ENCODE measurements around the gene FBXL22.

FBXL22 gene, protein sequence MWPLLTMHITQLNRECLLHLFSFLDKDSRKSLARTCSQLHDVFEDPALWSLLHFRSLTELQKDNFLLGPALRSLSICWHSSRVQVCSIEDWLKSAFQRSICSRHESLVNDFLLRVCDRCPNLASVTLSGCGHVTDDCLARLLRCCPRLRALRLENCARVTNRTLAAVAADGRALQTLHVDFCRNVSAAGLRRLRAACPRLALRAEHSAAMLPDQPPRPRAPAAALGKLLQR

GRCh38 chr15:63597038-63597790 lies at the start of gene FBXL22:
Gene FBXL22 (plus strand): TSS chr15:63597387. CDS start chr15:63597393, 6 bp downstream.
- DNase-seq: peak; percentile 72

DNA sequence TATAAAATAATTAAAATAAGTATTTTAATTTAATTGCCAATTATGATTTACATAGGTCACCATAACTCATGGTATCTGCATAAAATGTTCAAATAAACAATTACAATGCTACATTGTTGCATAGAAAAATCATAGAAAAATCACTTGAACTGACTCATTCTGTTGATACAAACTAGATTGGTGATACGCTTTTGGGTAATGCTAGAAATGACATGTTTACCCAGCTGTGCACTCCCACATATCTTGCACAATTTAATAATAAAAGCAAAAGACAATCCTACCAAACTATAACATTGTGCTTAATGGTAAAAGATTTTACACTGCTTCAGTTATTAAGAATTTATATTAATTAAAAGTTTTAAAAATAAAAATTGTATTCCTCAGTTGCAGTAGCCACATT lies 45.8 kb upstream of the FBXL22 start:
- DNase-seq: no peak

DNA sequence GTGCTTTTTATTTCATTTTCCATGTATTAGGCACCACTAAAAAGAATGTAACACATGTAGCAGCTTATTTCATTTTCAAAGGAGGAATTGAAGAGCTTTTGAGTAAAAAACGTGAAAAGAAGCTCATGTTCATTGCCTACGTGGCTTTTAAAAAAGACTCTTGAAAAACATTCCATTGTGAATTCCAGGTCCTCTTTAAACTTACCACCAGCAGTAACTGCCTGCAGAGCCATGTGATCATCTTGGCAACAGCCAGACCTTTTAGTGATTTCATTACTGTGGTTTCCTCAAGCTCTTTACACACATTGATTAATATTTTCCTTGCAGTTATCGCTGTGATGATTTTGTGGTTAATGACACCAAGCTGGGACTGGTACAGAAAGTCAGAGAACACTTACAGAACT lies 43.8 kb upstream of the FBXL22 start:
- peak; percentile 28 for DNase-seq

- DNase-seq: no peak
These were observed 42.8 kb upstream of the FBXL22 start for GRCh38 chr15:63554337-63554927.

DNA sequence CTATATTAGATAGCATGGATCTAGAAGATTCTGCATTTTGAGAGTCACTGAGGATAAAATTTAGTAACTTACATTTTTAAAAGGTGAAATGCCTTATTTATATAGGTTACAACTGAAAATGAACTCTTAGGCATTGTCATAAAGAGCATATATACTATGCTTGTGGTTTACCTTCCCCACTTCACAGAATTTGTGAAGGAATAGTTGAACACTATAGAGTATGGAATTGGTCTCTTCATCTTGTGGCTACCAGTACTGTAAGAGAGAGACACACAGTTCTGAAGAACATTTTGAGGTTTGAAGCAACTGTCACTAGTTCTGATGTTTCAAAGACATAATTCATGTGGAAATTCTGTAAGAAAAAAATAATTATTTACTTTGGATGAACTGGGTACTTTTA lies 41.7 kb upstream of the FBXL22 start:
- no peak for DNase-seq

DNA sequence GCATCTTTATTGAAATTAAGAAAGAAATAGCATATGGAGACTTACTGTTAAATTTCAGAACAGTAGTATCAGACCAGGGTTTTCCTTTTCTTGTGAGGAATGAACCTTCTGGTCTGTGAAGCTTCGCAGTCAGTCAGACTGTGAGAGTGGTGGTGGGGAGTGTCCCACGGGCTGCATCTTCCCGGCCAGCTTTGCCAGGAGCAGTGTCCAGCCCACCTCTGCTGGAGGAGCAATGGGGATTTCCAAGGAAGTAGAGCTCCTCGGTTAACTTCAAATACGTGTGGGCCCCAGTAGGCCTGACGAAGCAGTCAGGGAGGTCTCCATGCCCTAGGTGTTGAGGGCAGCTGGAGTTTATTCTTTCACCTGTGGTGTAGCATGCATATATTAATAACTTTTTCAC lies 40.9 kb upstream of the FBXL22 start:
- DNase-seq: no peak

GRCh38 chr15:63556736-63557135 lies 40.5 kb upstream of the FBXL22 start:
- no peak for DNase-seq

DNA sequence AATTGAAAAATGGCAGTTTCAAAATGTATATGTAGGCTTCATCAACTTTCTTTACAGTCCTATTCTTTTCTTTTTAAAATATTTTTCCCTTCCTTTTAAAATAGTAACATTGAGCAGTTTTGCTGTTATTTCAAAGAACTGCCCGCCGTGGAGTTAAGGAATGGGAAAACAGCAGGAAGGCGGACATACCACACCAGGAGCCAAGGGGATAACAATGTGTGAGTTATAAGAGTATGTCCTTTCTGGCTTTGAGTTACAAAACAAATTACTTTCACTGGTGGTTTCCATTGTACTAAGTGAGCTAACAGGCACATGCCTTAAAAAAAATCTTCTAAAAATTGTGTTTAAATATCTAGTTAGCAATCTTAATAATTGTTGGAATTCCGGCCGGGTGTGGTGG lies 37.4 kb upstream of the FBXL22 start:
- DNase-seq: no peak

GRCh38 chr15:63560741-63561448 lies 36.3 kb upstream of the FBXL22 start:
- no peak for DNase-seq

GRCh38 chr15:63564093-63564492 lies 33.1 kb upstream of the FBXL22 start:
- no peak for DNase-seq

DNA sequence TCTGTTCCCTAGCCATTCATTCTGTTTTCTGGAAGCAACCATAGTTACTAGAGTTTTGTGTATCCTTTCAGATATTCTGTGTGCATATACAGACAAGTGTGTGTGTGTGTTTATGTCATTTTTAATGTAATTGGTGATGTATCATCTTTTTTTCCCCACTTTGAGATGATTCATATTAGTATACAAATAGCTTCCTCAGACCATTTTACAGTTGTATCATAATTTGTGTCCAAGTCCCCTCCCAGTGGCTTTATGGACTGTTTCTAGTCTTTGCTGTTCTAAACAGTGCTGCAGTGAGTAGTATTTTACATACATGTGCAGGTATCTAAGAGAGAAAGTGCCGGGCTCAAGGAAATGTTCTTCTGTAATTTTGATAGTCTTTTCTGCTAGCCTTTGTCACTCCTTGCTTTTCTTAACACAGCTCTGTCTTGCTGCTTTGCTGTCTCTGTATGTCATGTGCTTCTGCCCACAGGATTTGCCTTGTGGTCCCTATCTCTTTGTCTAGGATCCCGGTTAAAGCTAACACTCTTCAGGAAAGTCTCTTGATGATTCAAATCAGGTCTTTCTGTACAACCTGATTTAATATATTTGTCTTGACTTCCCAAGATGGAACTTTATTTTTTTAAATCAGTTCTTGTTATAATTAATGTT lies 31.5 kb upstream of the FBXL22 start:
- no peak for DNase-seq

DNA sequence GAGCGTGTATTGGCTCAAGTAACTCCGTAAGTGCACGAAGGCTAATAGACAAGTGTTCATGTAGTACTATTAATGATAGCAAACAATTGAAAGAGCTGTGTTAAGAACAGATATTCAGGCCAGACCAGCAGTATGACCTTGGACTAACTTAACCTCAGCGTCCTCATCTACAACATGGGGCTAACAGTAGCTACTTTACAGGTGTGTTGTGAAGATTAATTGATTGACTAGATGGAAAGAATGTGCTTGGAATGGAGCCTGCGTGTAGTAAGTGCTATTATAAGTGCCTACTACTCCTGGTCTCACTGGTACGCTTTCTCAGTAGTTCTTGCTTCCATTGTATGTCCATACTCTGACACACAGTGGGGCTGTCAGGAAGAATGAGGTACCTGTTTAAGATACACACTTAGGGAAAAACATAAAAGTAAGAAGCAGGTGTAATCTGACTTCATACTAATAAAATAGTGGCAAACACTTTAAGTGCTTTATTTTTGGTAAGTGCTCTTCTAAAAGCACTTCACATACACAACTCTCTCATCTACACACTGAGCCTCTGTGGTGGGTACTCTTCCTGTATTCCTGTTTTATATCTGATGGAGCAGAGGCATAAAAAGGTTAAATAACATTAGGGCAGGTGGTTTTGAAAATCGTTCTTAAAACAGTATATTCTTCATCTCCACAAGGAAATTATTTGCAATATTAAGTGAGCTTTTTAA lies 24.3 kb upstream of the FBXL22 start:
- no peak for DNase-seq

- no peak for DNase-seq
These were observed 23.7 kb upstream of the FBXL22 start for GRCh38 chr15:63573533-63573932.

DNA sequence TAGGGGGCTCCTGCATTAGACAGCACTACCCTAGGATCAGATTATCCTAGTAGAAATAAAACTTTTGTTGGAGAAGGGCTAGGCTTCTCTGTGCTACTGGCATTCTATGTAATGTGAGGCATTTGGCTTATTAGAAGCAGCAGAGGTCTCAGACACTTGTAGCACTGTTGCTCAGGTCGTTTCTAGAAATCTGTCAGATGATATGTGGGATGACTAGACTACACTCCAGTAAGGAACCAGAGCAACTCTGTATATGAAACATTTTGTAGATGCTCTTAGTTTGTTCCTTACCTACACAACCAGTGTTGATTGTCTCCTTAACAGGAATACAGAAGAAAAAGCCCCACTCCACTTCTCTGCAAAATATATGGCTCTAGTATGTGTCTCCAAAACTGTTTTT lies 21.9 kb upstream of the FBXL22 start:
- no peak for DNase-seq

- DNase-seq: no peak
These were observed 20.7 kb upstream of the FBXL22 start for GRCh38 chr15:63576441-63576840.

DNA sequence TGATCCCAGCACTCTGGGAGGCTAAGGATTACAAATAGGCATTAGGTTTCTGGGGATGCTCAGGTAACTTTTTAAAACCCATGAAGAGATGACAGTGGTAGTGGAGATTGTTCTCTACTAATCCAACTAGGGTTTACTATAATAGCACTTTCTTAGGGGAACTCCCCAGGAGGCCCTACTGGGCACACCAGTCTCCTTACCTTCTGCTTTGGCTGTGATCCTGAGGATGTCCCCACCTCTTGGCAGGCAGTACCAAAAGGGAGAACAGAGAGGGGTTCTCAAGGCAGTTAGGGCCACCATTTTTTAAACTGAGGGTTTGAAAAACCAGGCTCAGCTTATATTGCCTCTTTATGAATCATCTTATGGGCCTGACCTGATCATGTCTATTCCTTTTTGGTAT lies 15.0 kb upstream of the FBXL22 start:
- no peak for DNase-seq

- DNase-seq: no peak
These were observed 14.3 kb upstream of the FBXL22 start for GRCh38 chr15:63582718-63583426.

GRCh38 chr15:63586790-63587189 lies 10.4 kb upstream of the FBXL22 start:
- DNase-seq: no peak

DNA sequence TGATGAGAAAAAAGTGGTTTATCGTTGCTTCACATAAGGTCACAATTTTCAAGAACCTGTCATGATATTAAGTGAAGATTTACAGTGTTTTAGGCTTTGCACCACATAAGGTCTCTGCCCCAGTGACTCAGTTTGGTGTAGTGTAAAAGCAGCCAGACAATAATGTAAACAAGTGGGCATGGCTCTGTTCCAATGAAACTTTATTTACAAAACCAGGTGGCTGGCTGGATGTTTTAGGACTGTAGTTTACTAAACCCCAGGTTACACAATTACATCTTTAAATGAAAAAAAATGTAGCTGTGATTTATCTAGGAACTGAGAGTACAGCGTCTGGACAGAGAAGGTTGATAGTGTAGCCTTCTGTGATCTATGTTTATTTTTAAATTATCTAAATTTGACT lies 9.7 kb upstream of the FBXL22 start:
- DNase-seq: no peak

GRCh38 chr15:63588826-63589225 lies 8.4 kb upstream of the FBXL22 start:
- DNase-seq: no peak

All from right hindlimb (tissue), 1 donor.